ENCODE measurements around the gene RAB24.
"Not testable (repeated sequence)": the region's sequence is repeated elsewhere in the genome, so short reads cannot be mapped to it uniquely, and the experiment has no call there.

RAB24 gene

GRCh38 chr5:177291735-177292134 lies 11.8 kb downstream of the RAB24 start:
- DNase-seq, result no peak

- no peak for DNase-seq
Measured at GRCh38 chr5:177290816-177291596, 12.5 kb downstream of the RAB24 start.

GRCh38 chr5:177288191-177288590 lies 15.3 kb downstream of the RAB24 start:
- DNase-seq, result no peak

GRCh38 chr5:177276886-177277285 lies 26.6 kb downstream of the RAB24 start:
- DNase-seq, result no peak

- no peak for DNase-seq
Measured at GRCh38 chr5:177275883-177276282, 27.6 kb downstream of the RAB24 start.

- DNase-seq, result no peak
Measured at GRCh38 chr5:177271113-177271512, 32.4 kb downstream of the RAB24 start.

GRCh38 chr5:177270653-177271052 lies 32.9 kb downstream of the RAB24 start:
- DNase-seq, result no peak

- DNase-seq, result no peak
Measured at GRCh38 chr5:177269976-177270375, 33.5 kb downstream of the RAB24 start.

GRCh38 chr5:177269232-177269895 lies 34.2 kb downstream of the RAB24 start:
- DNase-seq, result no peak

GRCh38 chr5:177265395-177265794 lies 38.1 kb downstream of the RAB24 start:
- DNase-seq, result no peak

- no peak for DNase-seq
Measured at GRCh38 chr5:177264178-177264577, 39.3 kb downstream of the RAB24 start.

- DNase-seq, result no peak
Measured at GRCh38 chr5:177261510-177261909, 42.0 kb downstream of the RAB24 start.

- DNase-seq, result no peak
Measured at GRCh38 chr5:177260961-177261360, 42.6 kb downstream of the RAB24 start.

GRCh38 chr5:177258711-177259110 lies 44.8 kb downstream of the RAB24 start:
- not testable (repeated sequence) for DNase-seq

- DNase-seq, result no peak
Measured at GRCh38 chr5:177256296-177256695, 47.2 kb downstream of the RAB24 start.

- no peak for DNase-seq
Measured at GRCh38 chr5:177253252-177253651, 50.3 kb downstream of the RAB24 start.
